Transverse colon (tissue), 3 donors: Measurements from ENCODE around the gene USP48.

Experiments used
- EP300 ChIP-seq: sonication (generic); formaldehyde crosslinking; IDR thresholded peaks from one replicate; pipeline ENCODE4 v1.6.1; 2017; ENCODE audit warnings: antibody characterized with exemption, low read depth
- POLR2A ChIP-seq: fragments of 450-650 bp; IDR thresholded peaks from one replicate; pipeline ENCODE4 v1.6.1; 2016; ENCODE audit warnings: antibody characterized with exemption, mild to moderate bottlenecking, moderate library complexity
- TF ChIP-seq, protein P1 (sequence below), 5 experiments: fragments of 200-600 bp in 3 of 5; fragments of 450-650 bp in 2 of 5; sonication (generic) in 3 of 5; IDR thresholded peaks; 1 replicate in 2 of 5; 2 replicates in 3 of 5; pipeline ENCODE4 v1.5.1; 2016 to 2017; ENCODE audit warnings: antibody characterized with exemption in 5 of 5, inconsistent platforms in 3 of 5, mild to moderate bottlenecking in 2 of 5, moderate library complexity in 1 of 5

DNA sequence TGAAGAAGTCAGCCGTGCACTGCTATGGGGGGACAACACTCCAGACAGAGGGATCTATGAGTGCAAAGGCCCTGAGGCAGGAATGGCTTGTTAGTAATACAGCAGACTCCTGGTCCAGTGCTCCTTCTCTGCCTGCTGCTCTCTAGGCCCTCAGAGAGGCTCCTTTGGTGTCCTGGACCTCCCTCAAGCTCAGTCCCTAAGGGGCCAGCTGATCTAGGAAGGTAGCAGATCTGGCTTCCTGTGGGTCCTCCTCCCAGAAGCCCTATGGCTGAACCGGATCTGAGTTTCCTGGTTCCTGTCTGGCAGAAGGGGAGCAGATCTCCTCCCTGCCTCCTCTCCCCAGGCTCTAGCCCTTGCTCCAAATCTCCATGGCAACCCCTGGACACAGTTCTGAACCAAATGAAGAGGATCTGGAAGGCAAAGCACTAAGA, 28.9 kb upstream of the USP48 start, which contains the start of gene LDLRAD2:
- TF ChIP-seq POLR2A (no peak), EP300 (no peak)
- TF ChIP-seq, protein P1, sequence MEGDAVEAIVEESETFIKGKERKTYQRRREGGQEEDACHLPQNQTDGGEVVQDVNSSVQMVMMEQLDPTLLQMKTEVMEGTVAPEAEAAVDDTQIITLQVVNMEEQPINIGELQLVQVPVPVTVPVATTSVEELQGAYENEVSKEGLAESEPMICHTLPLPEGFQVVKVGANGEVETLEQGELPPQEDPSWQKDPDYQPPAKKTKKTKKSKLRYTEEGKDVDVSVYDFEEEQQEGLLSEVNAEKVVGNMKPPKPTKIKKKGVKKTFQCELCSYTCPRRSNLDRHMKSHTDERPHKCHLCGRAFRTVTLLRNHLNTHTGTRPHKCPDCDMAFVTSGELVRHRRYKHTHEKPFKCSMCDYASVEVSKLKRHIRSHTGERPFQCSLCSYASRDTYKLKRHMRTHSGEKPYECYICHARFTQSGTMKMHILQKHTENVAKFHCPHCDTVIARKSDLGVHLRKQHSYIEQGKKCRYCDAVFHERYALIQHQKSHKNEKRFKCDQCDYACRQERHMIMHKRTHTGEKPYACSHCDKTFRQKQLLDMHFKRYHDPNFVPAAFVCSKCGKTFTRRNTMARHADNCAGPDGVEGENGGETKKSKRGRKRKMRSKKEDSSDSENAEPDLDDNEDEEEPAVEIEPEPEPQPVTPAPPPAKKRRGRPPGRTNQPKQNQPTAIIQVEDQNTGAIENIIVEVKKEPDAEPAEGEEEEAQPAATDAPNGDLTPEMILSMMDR (IDR thresholded peaks at IDR 0.05) = no peak
